Panc1 (cell line): ENCODE results near the gene RNF130. TPM values are rescaled to one million over a fixed set of nuclear protein-coding genes. Genes with fewer than 3 reads are reported as not detected.

Source experiments
- ATAC-seq: fragments of 200-7000 bp; cut with Tn5 transposase; 2 replicates; pipeline ENCODE4 v1.9.1; 2020; ENCODE audit warnings: mild to moderate bottlenecking, moderate library complexity
- BruUV-seq: library from RNA; stranded (reverse); fragments of 400-500 nt; replicated peaks from 2 replicates; lab custom pipeline; 2021; lab: Mats Ljungman, UMichigan
- CTCF ChIA-PET: fragments of 300-600 bp; sonication (Branson Sonifier 250); formaldehyde crosslinking; loops from one replicate; lab custom pipeline; 2022; ENCODE audit warnings: antibody characterized with exemption; lab: Charles Lee
- POLR2A ChIA-PET: fragments of 300-600 bp; sonication (Branson Sonifier 250); formaldehyde crosslinking; loops from one replicate; lab custom pipeline; 2022; ENCODE audit warnings: antibody characterized with exemption; lab: Charles Lee
- DNase-seq: peaks from one replicate; pipeline ENCODE4 v3.0.0-alpha.2; 2010; ENCODE audit warnings: low read depth, low spot score
- H3K27ac ChIP-seq: 2 replicates; pipeline ENCODE4 v1.5.1; 2011; ENCODE audit warnings: mild to moderate bottlenecking, low read length, inconsistent platforms
- H3K27me3 ChIP-seq: fragments of 200-500 bp; sonication (Bioruptor generic); 2 replicates; pipeline ENCODE4 v1.6.0; 2014; ENCODE audit warnings: low read length, inconsistent platforms; ENCODE audit not compliant: control insufficient read depth, insufficient read depth
- H3K36me3 ChIP-seq: fragments of 200-500 bp; sonication (Bioruptor generic); 2 replicates; pipeline ENCODE4 v1.5.1; 2014; ENCODE audit warnings: inconsistent platforms, mild to moderate bottlenecking, low read length, moderate library complexity; ENCODE audit not compliant: control insufficient read depth, insufficient read depth
- H3K4me1 ChIP-seq: 2 replicates; pipeline ENCODE4 v1.5.1; 2011; ENCODE audit warnings: inconsistent platforms, mild to moderate bottlenecking, low read length, moderate library complexity; ENCODE audit not compliant: control insufficient read depth, insufficient read depth
- H3K4me3 ChIP-seq, 2 experiments: 2 replicates each; pipeline ENCODE4 v1.5.1; 2011 to 2012; ENCODE audit warnings: low read depth in 2 of 2, low read length in 2 of 2, mild to moderate bottlenecking in 2 of 2, inconsistent platforms in 1 of 2, moderate library complexity in 1 of 2
- H3K9me3 ChIP-seq: fragments of 200-500 bp; sonication (Bioruptor generic); 2 replicates; pipeline ENCODE4 v1.5.1; 2014; ENCODE audit warnings: low read depth, mild to moderate bottlenecking, inconsistent platforms, low read length, moderate library complexity; ENCODE audit not compliant: control insufficient read depth, insufficient read depth
- CTCF ChIP-seq: fragments of 450-650 bp; IDR thresholded peaks from 2 replicates; pipeline ENCODE4 v1.5.1; 2017; ENCODE audit warnings: mild to moderate bottlenecking
- POLR2AphosphoS5 ChIP-seq: IDR thresholded peaks from 2 replicates; pipeline ENCODE4 v1.6.1; 2012; ENCODE audit warnings: mild to moderate bottlenecking, low read depth, low read length, moderate library complexity
- REST ChIP-seq, 2 experiments: IDR thresholded peaks; 2 replicates each; pipeline ENCODE4 v1.6.1; 2011 to 2012; ENCODE audit warnings: low read depth in 2 of 2, control low read depth in 1 of 2, low read length in 1 of 2, mild to moderate bottlenecking in 1 of 2, moderate library complexity in 1 of 2; ENCODE audit not compliant: insufficient read depth in 1 of 2
- SIN3A ChIP-seq: IDR thresholded peaks from 2 replicates; pipeline ENCODE4 v1.6.1; 2012; ENCODE audit warnings: low read depth, mild to moderate bottlenecking, low read length, moderate library complexity, borderline replicate concordance; ENCODE audit not compliant: insufficient read depth
- TCF7L2 ChIP-seq: IDR thresholded peaks from 2 replicates; pipeline ENCODE4 v1.6.1; 2011; ENCODE audit warnings: mild to moderate bottlenecking, low read depth, low read length, inconsistent platforms
- in situ Hi-C: cut with HindIII; loops from 2 replicates; pipeline ENCODE4 v1.10.0; 2016; ENCODE audit warnings: low sequenced_read_pairs, low pct_unique_long_range_greater_than_20kb
- intact Hi-C: fragments of 100-400 bp; cut with micrococcal nuclease; formaldehyde crosslinking; loops from one replicate; pipeline ENCODE4 v1.10.0; 2022; ENCODE audit not compliant: unreplicated experiment
- total RNA-seq: library from RNA; stranded (reverse); gene quantifications from one replicate; pipeline ENCODE4 v1.2.1, GENCODE V29; 2021; ENCODE audit not compliant: unreplicated experiment

RNF130 gene
- total RNA-seq, 1 experiment from 2014 or later, result 73.1 TPM

GRCh38 chr5:180045889-180046499 is 25.6 kb downstream of the RNF130 start:
- Histone ChIP-seq H3K9me3 (peaks cover 7% of the 10 kb centered on the region; the same call in 1 of the 2 replicates), H3K36me3 (no peaks in the 10 kb centered on the region), H3K4me3 (no peak overlapping the region), H3K4me1 (peaks cover 14% of the 10 kb centered on the region), H3K27me3 (no peaks in the 10 kb centered on the region), H3K27ac (no peak overlapping the region)
- in situ Hi-C loops (no loop called here), intact Hi-C loops (no loop called here)
- TF ChIP-seq POLR2AphosphoS5 (no peak), CTCF (no peak), SIN3A (no peak), TCF7L2 (no peak), REST (IDR thresholded peaks at IDR 0.05; ENCODE audit: insufficient read depth in 1 of 2, low read depth in 2 of 2, low read length in 1 of 2) (no peak)
- no peak for ATAC-seq
- BruUV-seq, result no TSS peak
- ChIA-PET POLR2A (no interaction called here), CTCF (no interaction called here)
- DNase-seq, result no peak

GRCh38 chr5:180043377-180043776 is 28.2 kb downstream of the RNF130 start:
- Histone ChIP-seq H3K4me1 (peaks cover 21% of the 10 kb centered on the region), H3K36me3 (no peaks in the 10 kb centered on the region), H3K27ac (no peak overlapping the region), H3K4me3 (no peak overlapping the region), H3K27me3 (no peaks in the 10 kb centered on the region), H3K9me3 (peaks cover 7% of the 10 kb centered on the region; the same call in 1 of the 2 replicates)
- no TSS peak for BruUV-seq
- no peak for TF ChIP-seq SIN3A
- no peak for TF ChIP-seq REST (IDR thresholded peaks at IDR 0.05; ENCODE audit: insufficient read depth in 1 of 2, low read depth in 2 of 2, low read length in 1 of 2)
- no peak for TF ChIP-seq TCF7L2
- no peak for TF ChIP-seq CTCF
- no peak for TF ChIP-seq POLR2AphosphoS5
- intact Hi-C loops (no loop called here), in situ Hi-C loops (no loop called here)
- ATAC-seq (no peak), DNase-seq (no peak)
- CTCF ChIA-PET, result no interaction called here
- POLR2A ChIA-PET, result no interaction called here
